HepG2 (cell line): ENCODE data around the gene CBY1. TPM values are rescaled to one million over a fixed set of nuclear protein-coding genes. Genes with fewer than 3 reads are reported as not detected.

Experiments
- ATF7-NPFF ChIP-seq: sonication (generic); formaldehyde crosslinking; IDR thresholded peaks from 2 replicates; pipeline ENCODE4 v1.8.1; 2023; ENCODE audit warnings: mild to moderate bottlenecking, low read depth, missing genetic modification reagents, moderate library complexity
- ESRRA ChIP-seq: sonication (generic); formaldehyde crosslinking; IDR thresholded peaks from 2 replicates; pipeline ENCODE4 v1.5.1; 2020; ENCODE audit warnings: mild to moderate bottlenecking, low read depth, missing genetic modification reagents
- NFAT5 ChIP-seq: sonication (generic); formaldehyde crosslinking; IDR thresholded peaks from 2 replicates; pipeline ENCODE4 v1.4.0; 2020; ENCODE audit warnings: missing genetic modification reagents
- NFRKB ChIP-seq: fragments of 450-650 bp; IDR thresholded peaks from 2 replicates; pipeline ENCODE4 v1.6.1; 2017
- POLR2A ChIP-seq, 2 experiments: IDR thresholded peaks; 2 replicates each; pipeline ENCODE4 v1.6.1; 2011; ENCODE audit warnings: low read depth in 2 of 2, low read length in 2 of 2, mild to moderate bottlenecking in 1 of 2, moderate library complexity in 1 of 2; ENCODE audit not compliant: insufficient read depth in 1 of 2
- TMF1 ChIP-seq: sonication (generic); formaldehyde crosslinking; IDR thresholded peaks from 2 replicates; pipeline ENCODE4 v1.8.1; 2022; ENCODE audit warnings: low read depth, missing genetic modification reagents
- ZBTB3 ChIP-seq: sonication (generic); formaldehyde crosslinking; IDR thresholded peaks from 2 replicates; pipeline ENCODE4 v1.4.0; 2020; ENCODE audit warnings: low read depth, mild to moderate bottlenecking, moderate library complexity, missing genetic modification reagents, borderline replicate concordance
- ZNF256 ChIP-seq: sonication (generic); formaldehyde crosslinking; conservative IDR thresholded peaks from 2 replicates; pipeline ENCODE4 v1.4.0; 2020; ENCODE audit warnings: missing genetic modification reagents
- ZNF282 ChIP-seq: fragments of 450-650 bp; IDR thresholded peaks from 2 replicates; pipeline ENCODE4 v1.6.1; 2018; ENCODE audit not compliant: partially characterized antibody
- ZNF318 ChIP-seq: sonication (generic); formaldehyde crosslinking; IDR thresholded peaks from 2 replicates; pipeline ENCODE4 v1.4.0; 2020; ENCODE audit warnings: mild to moderate bottlenecking, missing genetic modification reagents
- ZNF33B ChIP-seq: sonication (generic); formaldehyde crosslinking; IDR thresholded peaks from 2 replicates; pipeline ENCODE4 v1.5.1; 2020; ENCODE audit warnings: mild to moderate bottlenecking, missing genetic modification reagents
- ZNF788 ChIP-seq: sonication (generic); formaldehyde crosslinking; IDR thresholded peaks from 2 replicates; pipeline ENCODE4 v1.5.0; 2020; ENCODE audit warnings: mild to moderate bottlenecking, missing genetic modification reagents, borderline replicate concordance
- ZNF816 ChIP-seq: sonication (generic); formaldehyde crosslinking; IDR thresholded peaks from 2 replicates; pipeline ENCODE4 v1.8.0; 2022; ENCODE audit warnings: missing genetic modification reagents, mild to moderate bottlenecking, borderline replicate concordance
- polyA plus RNA-seq, 8 experiments: library from polyadenylated mRNA; depleted of rRNA in 3 of 8; stranded (reverse) in 7 of 8; unstranded in 1 of 8; fragments of >200 nt; fragmentation: Illumina TruSeq in 4 of 8; extraction: Trizol in 4 of 8; gene quantifications; 2 replicates each; pipeline versions ENCODE4 v1.2.1 to v1.2.3, GENCODE V29; 2011 to 2016; ENCODE audit warnings: low read depth in 4 of 8, missing spikeins in 1 of 8, mixed read lengths in 1 of 8; ENCODE audit not compliant: insufficient read depth in 1 of 8
- total RNA-seq, 5 experiments: library from RNA; depleted of rRNA; stranded (reverse); fragments of >200 nt; fragmentation: Illumina TruSeq; extraction: Trizol; gene quantifications; 2 replicates each; pipeline ENCODE4 v1.2.3, GENCODE V29; 2016; ENCODE audit warnings: low read depth in 1 of 5
- TF ChIP-seq, protein P1 (sequence below): IDR thresholded peaks from 2 replicates; pipeline ENCODE4 v1.6.1; 2018; ENCODE audit warnings: missing genetic modification reagents, mild to moderate bottlenecking, missing compliant biosample characterization

The CBY1 gene
- total and polyA plus RNA-seq, 2 of the 13 experiments (the other 11 are each of a cell fraction or from before 2014, with no cell fraction given) = 19.7 to 20.3 TPM

DNA sequence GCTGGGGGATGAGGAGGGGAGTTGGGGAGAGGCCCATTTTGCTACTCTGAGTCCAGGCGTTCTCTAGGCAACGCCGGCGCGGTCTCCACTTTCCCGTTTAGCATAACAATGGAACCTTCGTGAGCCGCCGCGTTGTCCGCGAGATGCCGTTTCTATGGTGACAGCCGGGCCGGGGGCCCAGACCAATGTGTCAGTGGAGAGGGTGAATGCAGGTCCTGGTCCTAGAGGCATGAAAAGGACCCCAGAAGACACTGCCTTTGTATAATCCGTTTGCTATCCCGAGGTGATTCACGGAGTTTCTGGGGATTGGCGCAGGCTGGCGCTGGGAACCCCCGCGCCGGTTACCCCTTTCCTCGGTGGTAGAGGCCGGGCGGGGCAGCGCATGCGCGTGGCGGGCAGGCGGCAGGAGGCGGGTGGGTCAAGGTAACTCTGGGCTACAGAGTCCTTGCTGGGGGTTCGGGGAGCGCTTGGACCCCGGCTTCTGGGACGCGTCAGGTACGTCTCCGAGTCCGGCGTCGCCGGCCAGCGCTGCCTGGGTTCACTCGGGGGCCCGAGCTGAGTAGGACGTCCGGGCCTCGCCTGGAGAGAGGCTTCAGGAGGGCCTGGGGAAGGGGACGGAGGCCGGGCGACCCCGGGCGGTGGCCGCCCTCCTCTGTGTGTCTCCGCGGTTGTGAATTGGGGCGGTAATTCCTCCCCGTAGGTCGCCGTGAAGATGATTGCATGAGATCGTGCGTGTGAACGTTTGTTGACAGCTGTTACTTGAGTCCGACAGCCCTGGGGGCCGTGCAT, at the start of gene CBY1, which contains the start of gene FAM227A (continued):
- TF ChIP-seq ZNF256 (CRISPR knock-in tag) = no peak
- 0 out of 2 replicates have a peak, but pooled peaks have one; percentile 38 for TF ChIP-seq ZNF33B (CRISPR knock-in tag)
- TF ChIP-seq ZNF282 = no peak
- TF ChIP-seq ATF7-NPFF (CRISPR knock-in tag) = peak; percentile 77
- TF ChIP-seq NFAT5 (CRISPR knock-in tag) = 0 out of 2 replicates have a peak, but pooled peaks have one; percentile 57
- TF ChIP-seq NFRKB = no peak
- no peak for TF ChIP-seq ZBTB3 (CRISPR knock-in tag)
- 0 out of 2 replicates have a peak, but pooled peaks have one; percentile 76 for TF ChIP-seq ZNF318 (CRISPR knock-in tag)
- 0 out of 2 replicates have a peak, but pooled peaks have one; percentile 48 for TF ChIP-seq ZNF816 (CRISPR knock-in tag)
- 0 out of 2 replicates have a peak, but pooled peaks have one; percentile 38 for TF ChIP-seq ESRRA (CRISPR knock-in tag)
- TF ChIP-seq ZNF788 (CRISPR knock-in tag) = no peak
- peak; percentile 59 to 77; a peak in 3 of 4 replicates for TF ChIP-seq POLR2A (IDR thresholded peaks at IDR 0.05; ENCODE audit: insufficient read depth in 1 of 2, low read depth in 2 of 2, low read length in 2 of 2)
- TF ChIP-seq, protein P1, sequence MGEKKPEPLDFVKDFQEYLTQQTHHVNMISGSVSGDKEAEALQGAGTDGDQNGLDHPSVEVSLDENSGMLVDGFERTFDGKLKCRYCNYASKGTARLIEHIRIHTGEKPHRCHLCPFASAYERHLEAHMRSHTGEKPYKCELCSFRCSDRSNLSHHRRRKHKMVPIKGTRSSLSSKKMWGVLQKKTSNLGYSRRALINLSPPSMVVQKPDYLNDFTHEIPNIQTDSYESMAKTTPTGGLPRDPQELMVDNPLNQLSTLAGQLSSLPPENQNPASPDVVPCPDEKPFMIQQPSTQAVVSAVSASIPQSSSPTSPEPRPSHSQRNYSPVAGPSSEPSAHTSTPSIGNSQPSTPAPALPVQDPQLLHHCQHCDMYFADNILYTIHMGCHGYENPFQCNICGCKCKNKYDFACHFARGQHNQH (CRISPR knock-in tag) = no peak
- TF ChIP-seq TMF1 = 0 out of 2 replicates have a peak, but pooled peaks have one; percentile 19
